GM21515 (cell line): ENCODE measurements around the gene PNPLA2.

ENCODE experiments used
- ATAC-seq: cut with Tn5 transposase; IDR thresholded peaks from one replicate; pipeline ENCODE4 v1.9.1; 2021; ENCODE audit not compliant: unreplicated experiment

PNPLA2 gene

DNA sequence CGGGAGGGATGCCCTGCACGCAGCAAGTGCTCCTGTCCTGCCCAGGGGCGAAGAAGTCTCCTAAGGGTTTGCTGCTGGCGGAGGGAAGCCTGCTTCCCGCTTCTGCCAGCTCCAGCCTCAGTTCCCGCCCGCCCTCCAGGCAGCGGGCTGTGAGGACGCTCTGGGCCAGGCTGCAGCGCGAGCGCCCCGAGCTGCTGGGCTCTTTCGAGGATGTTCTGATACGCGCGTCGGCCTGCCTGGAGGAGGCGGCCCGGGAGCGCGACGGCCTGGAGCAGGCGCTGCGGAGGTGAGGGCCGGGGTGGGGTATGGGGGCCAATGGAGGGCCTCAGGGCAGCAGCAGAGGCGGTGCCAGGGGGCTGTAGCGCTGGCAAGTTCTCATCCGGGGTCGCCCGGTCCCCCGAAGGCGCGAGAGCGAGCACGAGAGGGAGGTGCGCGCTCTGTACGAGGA lies 11.2 kb downstream of the PNPLA2 start:
- no peak for ATAC-seq

DNA sequence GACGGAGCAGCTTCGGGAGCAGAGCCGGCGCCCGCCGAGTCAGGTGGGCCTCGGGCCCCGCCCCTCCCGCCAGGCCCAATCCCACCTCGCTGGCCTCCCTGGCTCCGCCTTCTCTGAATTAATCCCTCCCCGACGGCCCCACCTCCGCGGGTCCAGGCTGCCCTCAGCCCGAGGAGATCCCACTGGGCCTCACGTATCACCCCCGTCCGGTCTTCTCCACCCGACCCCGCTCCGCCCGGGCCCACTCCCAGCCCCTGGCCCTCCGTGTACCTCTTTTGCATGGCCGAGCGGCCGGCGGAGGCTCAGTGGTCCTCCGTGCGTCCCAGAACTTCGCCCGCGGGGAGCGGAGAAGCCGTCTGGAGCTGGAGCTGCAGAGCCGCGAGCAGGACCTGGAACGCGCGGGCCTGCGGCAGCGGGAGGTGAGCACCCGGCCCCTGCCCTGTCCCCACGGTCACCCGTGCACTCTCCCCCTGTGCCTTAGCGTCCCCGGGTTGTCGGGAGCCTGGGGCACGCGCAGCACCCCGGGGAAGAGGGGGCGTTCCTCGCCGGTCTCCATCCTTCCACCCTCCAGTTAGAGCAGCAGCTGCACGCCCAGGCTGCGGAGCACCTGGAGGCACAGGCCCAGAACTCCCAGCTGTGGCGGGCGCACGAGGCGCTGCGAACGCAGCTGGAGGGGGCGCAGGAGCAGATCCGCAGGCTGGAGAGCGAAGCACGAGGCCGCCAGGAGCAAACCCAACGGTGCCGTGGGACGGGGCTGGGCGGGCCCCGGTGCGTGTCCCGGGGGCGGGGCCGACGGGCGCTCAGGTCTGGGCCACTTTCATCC lies 11.8 kb downstream of the PNPLA2 start:
- ATAC-seq = no peak

DNA sequence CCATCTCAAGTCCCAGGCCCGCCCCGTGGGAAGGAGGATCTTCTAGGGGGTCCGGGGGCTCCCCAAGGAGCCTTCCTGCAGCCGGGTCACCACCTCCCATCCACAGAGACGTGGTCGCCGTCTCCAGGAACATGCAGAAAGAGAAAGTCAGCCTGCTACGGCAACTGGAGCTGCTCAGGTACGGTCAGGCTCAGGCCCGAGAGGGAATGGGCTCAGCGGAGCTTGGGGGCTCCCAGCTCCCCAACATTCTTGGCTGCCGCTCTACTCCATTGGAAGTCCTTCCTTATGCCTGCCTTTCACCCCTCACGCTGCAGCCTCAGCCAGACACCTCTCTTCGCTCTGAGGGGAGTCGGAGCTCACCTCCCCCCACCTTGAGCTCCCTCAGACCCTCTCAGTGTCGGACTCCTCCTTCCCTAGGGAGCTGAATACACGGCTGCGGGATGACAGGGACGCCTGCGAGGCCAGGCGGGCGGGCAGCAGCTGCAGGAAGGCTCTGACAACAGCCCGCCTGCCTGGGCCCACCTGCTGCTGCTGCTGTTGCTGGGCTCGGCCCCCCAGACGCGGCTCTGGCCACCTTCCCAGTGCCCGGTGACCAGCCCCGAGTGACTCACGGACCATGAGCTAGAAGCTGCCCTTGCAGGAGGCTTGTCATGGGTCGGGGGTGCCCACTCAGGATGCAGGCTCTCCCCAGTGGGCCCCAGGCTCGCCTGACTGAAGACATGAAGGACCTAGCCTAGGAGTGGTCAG lies 12.6 kb downstream of the PNPLA2 start:
- ATAC-seq = no peak

GRCh38 chr11:831961-832528 lies 13.3 kb downstream of the PNPLA2 start:
- no peak for ATAC-seq

- peak; percentile 39 for ATAC-seq
These were observed 13.9 kb downstream of the PNPLA2 start, which contains the start of gene CD151 for GRCh38 chr11:832529-833113. Gene CD151 (plus strand): TSS chr11:832952. CDS start chr11:836070, 3,118 bp downstream.

- ATAC-seq = peak; percentile 34
These were observed 14.5 kb downstream of the PNPLA2 start for GRCh38 chr11:833114-833791.

GRCh38 chr11:833849-834311 lies 15.2 kb downstream of the PNPLA2 start:
- no peak for ATAC-seq

- no peak for ATAC-seq
These were observed 15.9 kb downstream of the PNPLA2 start for GRCh38 chr11:834371-835316.

DNA sequence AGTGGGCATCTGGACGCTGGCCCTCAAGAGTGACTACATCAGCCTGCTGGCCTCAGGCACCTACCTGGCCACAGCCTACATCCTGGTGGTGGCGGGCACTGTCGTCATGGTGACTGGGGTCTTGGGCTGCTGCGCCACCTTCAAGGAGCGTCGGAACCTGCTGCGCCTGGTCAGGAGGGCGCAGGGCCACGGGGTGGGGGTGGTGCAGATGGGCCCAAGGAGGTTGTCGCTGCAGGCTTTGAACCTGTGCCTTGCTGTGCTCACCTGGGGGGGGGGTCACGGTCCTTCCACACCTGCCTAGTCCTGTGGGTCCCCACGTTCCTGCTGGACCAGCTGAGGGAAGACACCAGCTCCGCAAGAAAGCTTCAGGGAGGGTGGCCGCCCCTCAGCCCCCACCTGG lies 17.6 kb downstream of the PNPLA2 start:
- ATAC-seq = no peak

- ATAC-seq = no peak
These were observed 18.0 kb downstream of the PNPLA2 start for GRCh38 chr11:836700-837099.

- no peak for ATAC-seq
These were observed 18.7 kb downstream of the PNPLA2 start for GRCh38 chr11:837189-837989.

DNA sequence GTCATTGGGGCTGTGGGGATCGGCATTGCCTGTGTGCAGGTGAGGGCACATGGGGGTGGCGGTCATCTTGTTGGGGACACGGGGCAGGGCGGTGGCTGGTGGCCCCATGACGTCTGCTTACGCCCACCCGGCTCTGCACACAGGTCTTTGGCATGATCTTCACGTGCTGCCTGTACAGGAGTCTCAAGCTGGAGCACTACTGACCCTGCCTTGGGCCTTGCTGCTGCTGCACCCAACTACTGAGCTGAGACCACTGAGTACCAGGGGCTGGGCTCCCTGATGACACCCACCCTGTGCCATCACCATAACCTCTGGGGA lies 19.2 kb downstream of the PNPLA2 start:
- no peak for ATAC-seq

- ATAC-seq = no peak
These were observed 19.9 kb downstream of the PNPLA2 start for GRCh38 chr11:838441-839279.

DNA sequence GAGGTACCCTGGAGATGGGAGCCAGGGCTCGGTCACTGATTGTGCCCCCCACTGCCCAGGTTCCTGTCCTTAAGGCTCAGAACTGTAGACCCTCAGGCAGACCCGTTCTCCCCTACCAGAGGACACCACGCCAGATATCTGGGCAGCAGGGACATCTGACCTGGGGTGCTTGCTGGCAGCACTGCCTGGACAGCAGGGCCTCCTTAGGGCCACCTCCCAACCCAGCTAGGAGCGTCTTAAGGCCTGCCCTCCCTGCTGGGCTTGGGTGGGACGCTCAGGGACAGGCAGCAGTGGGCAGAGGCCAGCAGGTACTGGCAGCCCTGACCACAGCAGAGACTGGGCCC lies 20.5 kb downstream of the PNPLA2 start:
- ATAC-seq = no peak

DNA sequence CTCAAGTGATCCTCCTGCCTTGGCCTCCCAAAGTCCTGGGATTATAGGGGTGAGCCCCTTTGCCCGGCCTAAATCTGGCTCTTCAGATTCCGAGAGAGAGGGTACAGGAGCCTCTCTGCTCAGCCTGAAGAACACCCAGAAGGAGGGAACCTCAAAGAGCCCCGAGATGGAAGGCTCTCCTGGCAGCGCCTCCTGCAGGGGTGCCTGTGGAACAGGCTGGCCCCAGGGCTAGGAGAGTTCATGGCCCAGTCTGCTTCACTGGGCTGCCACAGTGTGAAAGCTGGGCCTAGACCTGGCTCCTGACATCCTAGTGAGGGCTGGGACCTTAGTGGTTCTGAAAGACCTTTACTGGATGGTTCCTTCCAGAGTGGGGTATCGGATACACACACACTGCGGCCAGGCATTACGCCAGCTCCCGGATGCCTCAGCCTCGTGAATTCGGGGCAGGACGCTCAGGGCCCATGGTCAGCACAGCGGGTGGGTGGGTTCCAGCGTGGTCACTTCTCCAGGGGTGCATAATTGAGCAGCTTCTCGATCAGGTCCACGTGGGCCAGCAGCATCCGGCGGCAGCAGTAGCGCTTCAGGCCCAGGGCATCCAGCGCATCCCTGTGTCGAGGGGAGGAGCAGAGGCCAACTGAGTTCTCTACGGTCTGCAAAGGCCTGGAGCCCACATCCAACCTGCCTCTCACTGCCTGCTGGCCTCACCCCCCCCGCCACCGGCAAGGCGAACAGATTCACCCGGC lies 21.3 kb downstream of the PNPLA2 start:
- ATAC-seq = no peak

- peak; percentile 5 for ATAC-seq
These were observed 23.3 kb downstream of the PNPLA2 start for GRCh38 chr11:841981-842369.

- ATAC-seq = peak; percentile 59
These were observed 23.8 kb downstream of the PNPLA2 start, which contains the start of the genes POLR2L and TSPAN4 for GRCh38 chr11:842370-843002. Gene POLR2L (minus strand): TSS chr11:842529. CDS start chr11:842508, 21 bp downstream. Gene TSPAN4 (plus strand): TSS chr11:842852. CDS start chr11:850305, 7,453 bp downstream.
